ENCODE data around the gene SPATA25. TPM values are rescaled to one million over a fixed set of nuclear protein-coding genes. Genes with fewer than 3 reads are reported as not detected.

Gene SPATA25
- total RNA-seq, 3 donors from 2014 or later (not counting 1 experiment from before 2014, with no cell fraction given), result 1.2 TPM; not detected in 2

DNA sequence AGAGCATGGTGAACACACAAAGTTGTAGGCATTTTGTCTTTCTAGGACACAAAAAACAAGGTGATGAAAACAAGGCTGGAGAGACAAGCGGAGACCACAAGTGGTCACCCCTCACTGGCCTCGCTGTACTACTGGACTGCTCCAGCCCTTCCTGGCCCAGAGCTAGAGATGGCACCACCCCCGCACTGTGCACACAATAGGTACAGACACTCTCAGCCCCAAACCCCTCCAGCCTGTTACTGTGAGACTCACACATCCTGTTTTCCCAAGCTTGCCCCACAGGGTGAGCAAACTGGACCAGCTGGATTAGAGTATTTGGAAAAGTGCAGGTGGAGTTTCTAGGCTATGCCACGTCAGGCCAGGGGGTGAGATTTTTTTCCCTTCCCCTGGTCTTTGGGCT, 14.8 kb downstream of the SPATA25 start:
- TF ChIP-seq, protein P1, sequence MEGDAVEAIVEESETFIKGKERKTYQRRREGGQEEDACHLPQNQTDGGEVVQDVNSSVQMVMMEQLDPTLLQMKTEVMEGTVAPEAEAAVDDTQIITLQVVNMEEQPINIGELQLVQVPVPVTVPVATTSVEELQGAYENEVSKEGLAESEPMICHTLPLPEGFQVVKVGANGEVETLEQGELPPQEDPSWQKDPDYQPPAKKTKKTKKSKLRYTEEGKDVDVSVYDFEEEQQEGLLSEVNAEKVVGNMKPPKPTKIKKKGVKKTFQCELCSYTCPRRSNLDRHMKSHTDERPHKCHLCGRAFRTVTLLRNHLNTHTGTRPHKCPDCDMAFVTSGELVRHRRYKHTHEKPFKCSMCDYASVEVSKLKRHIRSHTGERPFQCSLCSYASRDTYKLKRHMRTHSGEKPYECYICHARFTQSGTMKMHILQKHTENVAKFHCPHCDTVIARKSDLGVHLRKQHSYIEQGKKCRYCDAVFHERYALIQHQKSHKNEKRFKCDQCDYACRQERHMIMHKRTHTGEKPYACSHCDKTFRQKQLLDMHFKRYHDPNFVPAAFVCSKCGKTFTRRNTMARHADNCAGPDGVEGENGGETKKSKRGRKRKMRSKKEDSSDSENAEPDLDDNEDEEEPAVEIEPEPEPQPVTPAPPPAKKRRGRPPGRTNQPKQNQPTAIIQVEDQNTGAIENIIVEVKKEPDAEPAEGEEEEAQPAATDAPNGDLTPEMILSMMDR (IDR thresholded peaks at IDR 0.05), result no peak
- H3K27ac Mint-ChIP-seq, result no peak overlapping the region
- no peak overlapping the region for H3K4me3 Mint-ChIP-seq
- no peaks in the 10 kb centered on the region for H3K9me3 Mint-ChIP-seq
- 97% methylated on average over 4 of the region's 4 CpGs for WGBS (ENCODE audit: insufficient coverage)
- intact Hi-C loops (cut with micrococcal nuclease), result no loop called here
- H3K4me1 Mint-ChIP-seq, result no peaks in the 10 kb centered on the region
- ATAC-seq, result no peak
- DNase-seq, result no peak
- no peaks in the 10 kb centered on the region for H3K36me3 Mint-ChIP-seq
- H3K4me1 ChIP-seq (ENCODE audit: control insufficient read depth, insufficient read depth, low read length), result no peaks in the 10 kb centered on the region
- no peak overlapping the region for H3K27ac ChIP-seq (ENCODE audit: low read length)
- H3K9me3 ChIP-seq (ENCODE audit: control insufficient read depth, insufficient read depth, low read length), result no peaks in the 10 kb centered on the region
- peaks cover 10% of the 10 kb centered on the region for H3K36me3 ChIP-seq (ENCODE audit: control insufficient read depth, insufficient read depth, low read length)
- H3K27me3 Mint-ChIP-seq (ENCODE audit: low read depth in 2 of 2), result no peaks in the 10 kb centered on the region
- H3K27me3 ChIP-seq (ENCODE audit: control insufficient read depth, insufficient read depth, low read length), result no peaks in the 10 kb centered on the region
- no peak overlapping the region for H3K4me3 ChIP-seq (ENCODE audit: low read length)

DNA sequence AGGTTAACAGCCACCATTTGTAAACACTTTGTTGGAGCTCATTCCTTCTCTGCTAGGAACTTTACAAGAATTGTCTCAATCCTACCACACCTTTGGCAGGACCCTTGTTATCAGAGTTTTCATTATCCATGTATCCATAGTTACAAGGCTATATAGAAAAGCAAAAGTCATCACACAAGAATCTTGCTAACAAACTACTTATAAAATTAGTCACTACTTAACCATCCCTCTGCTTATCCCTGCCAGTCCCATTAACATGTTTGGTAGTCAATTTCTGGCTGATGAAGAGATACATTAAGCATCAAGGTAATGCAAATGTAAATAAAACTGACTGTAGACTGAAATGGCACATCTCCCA, 19.6 kb downstream of the SPATA25 start:
- no peak for DNase-seq
- no peak for ATAC-seq
- Histone ChIP-seq H3K9me3 (ENCODE audit: control insufficient read depth, insufficient read depth, low read length) (no peaks in the 10 kb centered on the region), H3K36me3 (ENCODE audit: control insufficient read depth, insufficient read depth, low read length) (no peaks in the 10 kb centered on the region), H3K27ac (ENCODE audit: low read length) (no peak overlapping the region), H3K4me1 (ENCODE audit: control insufficient read depth, insufficient read depth, low read length) (no peaks in the 10 kb centered on the region), H3K4me3 (ENCODE audit: low read length) (no peak overlapping the region), H3K27me3 (ENCODE audit: control insufficient read depth, insufficient read depth, low read length) (no peaks in the 10 kb centered on the region)
- no peak overlapping the region for H3K4me3 Mint-ChIP-seq
- no peaks in the 10 kb centered on the region for H3K9me3 Mint-ChIP-seq
- TF ChIP-seq, protein P1 (IDR thresholded peaks at IDR 0.05), result no peak
- H3K27me3 Mint-ChIP-seq (ENCODE audit: low read depth in 2 of 2), result no peaks in the 10 kb centered on the region
- no peaks in the 10 kb centered on the region for H3K36me3 Mint-ChIP-seq
- H3K4me1 Mint-ChIP-seq, result peaks cover 4% of the 10 kb centered on the region in 2 donors
- intact Hi-C loops (cut with micrococcal nuclease), result no loop called here
- no peak overlapping the region for H3K27ac Mint-ChIP-seq

DNA sequence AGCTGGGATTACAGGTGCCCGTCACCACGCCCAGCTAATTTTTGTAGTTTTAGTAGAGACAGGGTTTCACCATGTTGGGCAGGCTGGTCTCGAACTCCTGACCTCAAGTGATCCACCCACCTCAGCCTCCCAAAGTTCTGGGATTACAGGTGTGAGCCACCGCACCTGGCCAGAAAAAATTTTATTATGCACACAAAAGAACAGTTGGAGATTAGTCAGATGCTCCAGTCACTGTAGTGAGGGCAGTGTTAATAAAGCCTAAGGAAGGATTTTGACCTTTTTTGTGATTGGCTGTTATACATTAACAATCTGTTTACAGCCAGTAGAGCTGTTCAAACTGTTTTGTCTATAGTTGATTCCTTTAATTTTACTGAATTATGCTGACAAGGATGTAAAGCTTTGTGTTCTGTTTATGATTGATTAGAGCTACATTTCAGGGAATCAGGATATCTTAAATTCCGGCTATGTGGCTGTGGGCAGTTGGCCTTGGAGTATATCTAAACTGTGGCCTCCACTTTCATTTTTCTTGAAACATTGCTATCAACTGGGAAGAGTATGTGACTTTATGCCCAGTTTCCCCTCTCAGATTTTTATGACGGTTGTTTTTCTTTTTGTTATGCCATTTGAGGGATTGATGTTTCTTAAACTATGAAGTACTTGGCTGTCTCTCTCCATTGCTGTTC, 20.1 kb downstream of the SPATA25 start:
- H3K4me1 Mint-ChIP-seq, result peaks cover 4% of the 10 kb centered on the region in 2 donors
- Histone ChIP-seq H3K36me3 (ENCODE audit: control insufficient read depth, insufficient read depth, low read length) (no peaks in the 10 kb centered on the region), H3K9me3 (ENCODE audit: control insufficient read depth, insufficient read depth, low read length) (no peaks in the 10 kb centered on the region), H3K4me3 (ENCODE audit: low read length) (no peak overlapping the region), H3K27ac (ENCODE audit: low read length) (no peak overlapping the region), H3K4me1 (ENCODE audit: control insufficient read depth, insufficient read depth, low read length) (no peaks in the 10 kb centered on the region), H3K27me3 (ENCODE audit: control insufficient read depth, insufficient read depth, low read length) (no peaks in the 10 kb centered on the region)
- H3K27ac Mint-ChIP-seq, result no peak overlapping the region
- H3K4me3 Mint-ChIP-seq, result no peak overlapping the region
- intact Hi-C loops (cut with micrococcal nuclease), result no loop called here
- no peaks in the 10 kb centered on the region for H3K36me3 Mint-ChIP-seq
- H3K27me3 Mint-ChIP-seq (ENCODE audit: low read depth in 2 of 2), result no peaks in the 10 kb centered on the region
- no peak for DNase-seq
- no peak for ATAC-seq
- WGBS (ENCODE audit: insufficient coverage), result 98% methylated on average over 5 of the region's 6 CpGs
- TF ChIP-seq, protein P1 (IDR thresholded peaks at IDR 0.05), result no peak
- no peaks in the 10 kb centered on the region for H3K9me3 Mint-ChIP-seq

DNA sequence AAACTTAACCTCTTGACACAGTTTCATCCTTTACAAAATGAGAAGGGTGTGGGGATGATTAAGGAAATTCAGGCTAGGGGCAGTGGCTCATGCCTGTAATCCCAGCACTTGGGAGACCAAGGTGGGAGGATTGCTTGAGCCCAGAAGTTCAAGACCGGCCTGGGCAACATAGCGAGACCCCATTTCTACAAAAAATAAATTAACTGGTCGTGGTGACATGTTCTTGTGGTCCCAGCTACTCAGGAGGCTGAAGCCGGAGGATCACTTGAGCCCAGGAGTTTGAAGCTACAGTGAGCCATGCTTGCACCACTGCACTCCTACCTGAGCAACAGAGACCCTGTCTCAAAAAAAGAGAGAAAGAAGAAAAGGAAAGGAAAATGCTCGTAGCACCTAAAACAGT, 21.0 kb downstream of the SPATA25 start:
- intact Hi-C loops (cut with micrococcal nuclease), result no loop called here
- WGBS (ENCODE audit: insufficient coverage), result 98% methylated on average over 4 of the region's 5 CpGs
- Mint-ChIP-seq H3K36me3 (no peaks in the 10 kb centered on the region), H3K4me3 (no peak overlapping the region), H3K9me3 (no peaks in the 10 kb centered on the region), H3K4me1 (peaks cover 4% of the 10 kb centered on the region in 2 donors), H3K27me3 (ENCODE audit: low read depth in 2 of 2) (no peaks in the 10 kb centered on the region), H3K27ac (no peak overlapping the region)
- Histone ChIP-seq H3K27ac (ENCODE audit: low read length) (no peak overlapping the region), H3K4me1 (ENCODE audit: control insufficient read depth, insufficient read depth, low read length) (no peaks in the 10 kb centered on the region), H3K27me3 (ENCODE audit: control insufficient read depth, insufficient read depth, low read length) (no peaks in the 10 kb centered on the region), H3K4me3 (ENCODE audit: low read length) (no peak overlapping the region), H3K9me3 (ENCODE audit: control insufficient read depth, insufficient read depth, low read length) (no peaks in the 10 kb centered on the region), H3K36me3 (ENCODE audit: control insufficient read depth, insufficient read depth, low read length) (no peaks in the 10 kb centered on the region)
- ATAC-seq (no peak), DNase-seq (no peak)
- TF ChIP-seq, protein P1 (IDR thresholded peaks at IDR 0.05), result no peak
